CD4-positive, alpha-beta T cell treated with Interleukin-17A for 1 hour (primary cell): ENCODE results near the gene ABCA6.

Source experiments
- DNase-seq: peaks from one replicate; pipeline ENCODE4 v3.0.0-alpha.2; 2020

ABCA6 gene

DNA sequence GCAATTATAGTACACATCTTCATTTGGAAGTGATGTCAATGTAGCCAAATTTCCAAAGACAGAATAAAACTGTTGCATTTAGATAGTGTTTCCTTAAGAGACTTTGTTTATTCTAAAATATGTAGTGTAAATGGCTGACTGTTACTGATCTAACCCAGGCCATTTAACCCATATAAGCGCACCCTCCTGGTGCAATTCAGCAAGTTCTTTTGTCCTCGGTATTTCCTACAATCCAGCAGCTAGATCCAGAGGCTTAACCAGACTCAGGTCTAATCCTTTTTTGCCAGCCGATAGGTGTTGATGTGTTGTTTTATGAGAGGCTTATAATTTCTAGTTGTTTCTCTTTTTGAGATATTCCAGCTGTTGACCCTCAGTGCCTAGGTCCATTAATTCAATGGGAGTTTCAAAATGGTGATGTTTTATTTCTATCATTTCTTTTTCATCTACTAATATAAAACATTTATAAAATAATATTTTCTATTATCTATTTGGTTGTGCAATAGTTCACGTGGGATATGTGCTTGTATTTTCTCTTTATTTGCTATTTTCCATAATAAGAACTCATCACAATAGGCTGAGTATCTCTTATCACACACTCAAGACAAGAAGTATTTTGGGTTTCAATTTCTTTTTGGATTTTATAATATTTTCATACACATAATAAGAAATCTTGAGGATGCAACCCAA lies 95.4 kb downstream of the ABCA6 start:
- DNase-seq = no peak

DNA sequence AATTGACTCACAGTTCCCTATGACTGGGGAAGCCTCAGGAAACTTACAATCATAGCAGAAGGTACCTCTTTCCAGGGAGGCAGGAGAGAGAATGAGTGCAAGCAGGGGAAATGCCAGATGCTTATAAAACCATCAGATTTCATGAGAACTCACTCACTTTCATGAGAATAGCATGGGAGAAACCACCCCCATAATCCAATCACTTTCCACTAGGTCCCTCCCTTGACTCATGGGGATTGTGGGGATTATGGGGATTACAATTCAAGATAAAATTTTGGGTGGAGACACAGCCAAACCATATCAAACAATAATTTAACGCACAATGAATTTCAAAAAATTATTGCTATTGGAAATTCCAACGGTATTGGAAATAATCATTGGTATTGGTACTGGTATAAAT lies 96.0 kb downstream of the ABCA6 start:
- no peak for DNase-seq

DNA sequence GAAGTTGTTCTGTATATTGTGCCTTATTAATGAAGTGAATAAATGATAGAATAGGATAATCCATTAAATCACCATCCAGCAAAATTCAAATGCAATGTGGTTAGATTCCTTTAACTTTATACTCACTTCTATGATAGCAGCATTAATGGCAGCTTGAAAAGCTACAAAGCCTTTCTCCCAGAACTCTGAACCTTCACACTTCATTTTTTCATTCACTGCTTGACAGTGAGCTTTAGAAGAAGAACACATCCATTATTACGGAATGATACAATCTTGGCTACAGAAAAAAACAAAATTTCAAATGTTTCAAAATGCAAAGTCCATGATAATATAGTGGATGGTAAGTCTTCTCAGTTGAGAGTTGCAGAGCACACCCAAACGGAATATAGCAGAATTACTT lies 97.3 kb downstream of the ABCA6 start:
- no peak for DNase-seq

DNA sequence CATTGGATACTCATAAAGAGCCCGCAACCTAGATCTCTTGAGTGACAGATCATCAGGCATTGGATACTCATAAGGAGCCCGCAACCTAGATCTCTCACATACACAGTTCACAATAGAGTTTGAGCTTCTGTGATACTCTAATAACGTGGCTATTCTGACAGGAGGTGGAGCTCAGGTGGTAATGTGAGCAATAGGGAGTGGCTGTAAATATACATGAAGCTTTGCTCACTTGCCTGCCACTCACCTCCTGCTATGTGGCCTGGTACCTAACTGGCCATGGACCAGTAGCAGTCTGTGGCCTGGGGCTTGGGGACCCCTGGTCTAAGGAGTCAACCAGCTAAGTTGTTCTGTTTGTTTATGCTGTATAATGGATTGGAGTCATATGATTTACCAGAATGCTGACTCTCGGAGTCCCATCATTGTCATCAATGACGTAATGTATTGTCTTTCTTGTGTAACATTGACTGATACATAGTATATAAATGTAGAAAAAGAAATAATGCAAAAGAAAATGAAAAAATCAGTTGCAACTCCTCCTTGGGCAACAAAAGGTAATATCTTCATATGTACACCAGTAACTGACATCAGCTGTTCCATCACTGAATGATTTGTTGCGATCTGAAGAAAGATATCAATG lies 98.5 kb downstream of the ABCA6 start:
- no peak for DNase-seq

DNA sequence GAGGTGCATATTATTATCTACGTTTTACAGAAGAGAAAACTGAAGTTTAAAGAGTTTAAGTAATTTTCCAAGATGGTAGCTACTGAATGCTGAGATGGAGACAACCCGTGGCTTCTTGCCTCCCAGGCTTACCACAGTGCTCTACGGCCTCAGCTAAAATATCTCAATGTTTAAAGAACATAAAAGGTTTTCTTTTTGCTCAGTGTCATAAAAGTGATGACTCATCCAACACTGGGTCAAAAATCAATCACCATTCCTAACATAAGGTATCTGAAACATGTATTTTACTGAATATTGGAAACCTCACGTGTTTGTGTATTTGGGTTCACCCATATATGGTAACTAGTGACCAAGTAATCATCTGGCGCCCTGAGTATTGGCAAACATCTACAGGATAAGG lies 99.4 kb downstream of the ABCA6 start:
- no peak for DNase-seq

DNA sequence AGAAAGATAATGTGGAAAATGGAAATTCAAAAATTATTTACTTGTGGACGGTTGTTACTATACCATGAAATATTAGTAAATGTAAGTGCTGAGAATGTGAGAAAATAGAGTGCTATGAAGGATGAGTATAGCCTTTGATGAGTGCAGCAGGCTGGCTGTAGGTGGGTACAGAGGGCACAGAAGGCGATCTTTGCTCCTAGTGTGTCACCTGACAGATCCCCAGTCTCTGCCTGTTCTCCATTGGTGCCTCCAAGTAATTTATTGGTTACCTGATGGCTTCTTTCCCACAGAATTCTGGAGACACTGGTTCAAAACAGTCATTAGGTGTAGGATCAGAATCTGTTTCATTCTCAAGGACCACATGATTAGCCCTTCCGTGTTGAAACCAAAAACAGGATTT lies 109.9 kb downstream of the ABCA6 start:
- DNase-seq = no peak

DNA sequence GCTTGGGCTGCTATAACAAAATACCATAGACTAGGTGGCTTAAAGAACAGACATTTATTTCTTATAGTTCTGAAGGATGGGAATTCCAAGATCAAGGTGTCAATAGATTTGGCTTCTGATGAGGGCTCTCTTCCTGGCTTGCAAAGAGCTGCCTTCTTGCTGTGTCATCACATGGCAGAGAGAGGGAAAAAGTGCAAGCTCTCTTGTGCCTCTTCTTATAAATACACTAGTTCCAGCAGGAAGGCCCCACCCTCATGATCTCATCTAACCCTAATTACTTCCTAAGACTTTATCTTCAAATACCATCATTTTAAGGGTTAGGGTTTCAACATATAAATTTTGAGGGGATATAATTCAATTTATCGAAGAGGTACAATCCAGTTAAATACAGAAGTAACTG lies 111.5 kb downstream of the ABCA6 start:
- DNase-seq = no peak
